Fibroblast of lung (primary cell): ENCODE data around the gene TMEM266. TPM values are rescaled to one million over a fixed set of nuclear protein-coding genes. Genes with fewer than 3 reads are reported as not detected.

Experiments used
- DNase-seq, 2 donors: peaks; one replicate each; pipeline versions ENCODE4 v3.0.0 to v3.0.0-alpha.2; 2010; ENCODE audit warnings: low read depth in 2 of 2
- H2AFZ ChIP-seq: 2 replicates; pipeline ENCODE4 v1.5.1; 2012; ENCODE audit warnings: low read length, control low read depth, inconsistent platforms
- H3K27ac ChIP-seq: 2 replicates; pipeline ENCODE4 v1.5.1; 2011; ENCODE audit warnings: low read length, control low read depth; ENCODE audit not compliant: insufficient read depth
- H3K27me3 ChIP-seq: 2 replicates; pipeline ENCODE4 v1.5.1; 2011; ENCODE audit warnings: mild to moderate bottlenecking, low read length; ENCODE audit not compliant: control insufficient read depth, insufficient read depth
- H3K36me3 ChIP-seq: 2 replicates; pipeline ENCODE4 v1.5.1; 2011; ENCODE audit warnings: low read length; ENCODE audit not compliant: control insufficient read depth, insufficient read depth
- H3K4me1 ChIP-seq: 2 replicates; pipeline ENCODE4 v1.5.1; 2011; ENCODE audit warnings: low read length; ENCODE audit not compliant: control insufficient read depth, insufficient read depth; ENCODE audit errors: extremely low read depth
- H3K4me2 ChIP-seq: 2 replicates; pipeline ENCODE4 v1.5.1; 2011; ENCODE audit warnings: low read length, control low read depth; ENCODE audit not compliant: insufficient read depth; ENCODE audit errors: extremely low read depth
- H3K4me3 ChIP-seq, 4 experiments: fragments of 200-600 bp in 1 of 4; sonication (generic) in 1 of 4; replicated peaks in 1 of 4; 2 replicates each; pipeline ENCODE4 v1.5.1; 2011 to 2016; ENCODE audit warnings: low read length in 4 of 4, low read depth in 3 of 4, mild to moderate bottlenecking in 3 of 4, control low read depth in 2 of 4, inconsistent platforms in 1 of 4, mixed read lengths in 1 of 4; ENCODE audit not compliant: insufficient read depth in 1 of 4; ENCODE audit errors: control extremely low read depth in 1 of 4
- H3K79me2 ChIP-seq: 2 replicates; pipeline ENCODE4 v1.5.1; 2012; ENCODE audit warnings: mild to moderate bottlenecking, low read length, inconsistent platforms; ENCODE audit not compliant: control insufficient read depth, insufficient read depth
- H3K9ac ChIP-seq: 2 replicates; pipeline ENCODE4 v1.5.1; 2011; ENCODE audit warnings: mild to moderate bottlenecking, low read length, control low read depth; ENCODE audit not compliant: insufficient read depth
- H3K9me3 ChIP-seq: 2 replicates; pipeline ENCODE4 v1.5.1; 2012; ENCODE audit warnings: low read depth, low read length; ENCODE audit not compliant: control insufficient read depth, insufficient read depth
- H4K20me1 ChIP-seq: 2 replicates; pipeline ENCODE4 v1.5.1; 2011; ENCODE audit warnings: low read length; ENCODE audit not compliant: control insufficient read depth, insufficient read depth; ENCODE audit errors: extremely low read depth
- CTCF ChIP-seq, 2 donors: IDR thresholded peaks in 1 of 2; conservative IDR thresholded peaks in 1 of 2; 1 replicate in 1 of 2; 2 replicates in 1 of 2; pipeline ENCODE4 v1.5.1; 2011 to 2012; ENCODE audit warnings: low read length in 2 of 2, control low read depth in 1 of 2, inconsistent platforms in 1 of 2, low read depth in 1 of 2, mild to moderate bottlenecking in 1 of 2
- EZH2 ChIP-seq: IDR thresholded peaks from 2 replicates; pipeline ENCODE4 v1.5.1; 2012; ENCODE audit warnings: low read length, control low read depth, mild to moderate bottlenecking; ENCODE audit errors: missing control alignments
- polyA plus RNA-seq, 2 donors: library from polyadenylated mRNA; depleted of rRNA in 1 of 2; stranded (reverse) in 1 of 2; unstranded in 1 of 2; fragments of >200 nt; gene quantifications; 2 replicates each; pipeline ENCODE4 v1.2.1, GENCODE V29; 2011 to 2012; ENCODE audit warnings: missing spikeins in 1 of 2
- total RNA-seq: library from RNA; depleted of rRNA; stranded (reverse); fragments of >200 nt; gene quantifications from 2 replicates; pipeline ENCODE4 v1.2.1, GENCODE V29; 2014

TMEM266 gene
- total and polyA plus RNA-seq, 2 donors (not counting 1 experiment from before 2014, with no cell fraction given) = 0.09 to 0.33 TPM

GRCh38 chr15:76176059-76176458, 116.3 kb downstream of the TMEM266 start:
- no peak for DNase-seq
- TF ChIP-seq CTCF (conservative IDR thresholded peaks at IDR 0.05 in 1 of 2, IDR thresholded peaks at IDR 0.05 in 1 of 2; ENCODE audit: low read depth in 1 of 2, low read length in 2 of 2) = no peak
- no peak for TF ChIP-seq EZH2
- H4K20me1 ChIP-seq = no peaks in the 10 kb centered on the region
- H3K27me3 ChIP-seq = peaks cover 4% of the 10 kb centered on the region
- H3K36me3 ChIP-seq = no peaks in the 10 kb centered on the region
- no peak overlapping the region for H3K9ac ChIP-seq
- H3K79me2 ChIP-seq = no peaks in the 10 kb centered on the region
- no peak overlapping the region for H3K4me2 ChIP-seq
- H3K9me3 ChIP-seq = no peaks in the 10 kb centered on the region
- no peak overlapping the region for H2AFZ ChIP-seq
- H3K4me1 ChIP-seq = no peaks in the 10 kb centered on the region
- H3K4me3 ChIP-seq = no peak overlapping the region
- no peak overlapping the region for H3K27ac ChIP-seq

GRCh38 chr15:76176487-76177085, 116.8 kb downstream of the TMEM266 start:
- H3K36me3 ChIP-seq = no peaks in the 10 kb centered on the region
- TF ChIP-seq CTCF (conservative IDR thresholded peaks at IDR 0.05 in 1 of 2, IDR thresholded peaks at IDR 0.05 in 1 of 2; ENCODE audit: low read depth in 1 of 2, low read length in 2 of 2) = no peak
- TF ChIP-seq EZH2 = no peak
- no peak overlapping the region for H3K4me3 ChIP-seq
- H3K4me2 ChIP-seq = no peak overlapping the region
- no peaks in the 10 kb centered on the region for H3K4me1 ChIP-seq
- no peak for DNase-seq
- peaks cover 4% of the 10 kb centered on the region for H3K27me3 ChIP-seq
- H3K9ac ChIP-seq = no peak overlapping the region
- no peak overlapping the region for H2AFZ ChIP-seq
- H3K27ac ChIP-seq = no peak overlapping the region
- H3K9me3 ChIP-seq = no peaks in the 10 kb centered on the region
- H4K20me1 ChIP-seq = no peaks in the 10 kb centered on the region
- no peaks in the 10 kb centered on the region for H3K79me2 ChIP-seq

GRCh38 chr15:76177491-76178040, 117.8 kb downstream of the TMEM266 start:
- DNase-seq = peak; percentile 27 to 77
- Histone ChIP-seq H3K9ac (no peak overlapping the region), H3K4me1 (no peaks in the 10 kb centered on the region), H3K4me3 (no peak overlapping the region), H3K36me3 (no peaks in the 10 kb centered on the region), H3K27me3 (peaks cover 4% of the 10 kb centered on the region), H3K27ac (no peak overlapping the region), H3K9me3 (no peaks in the 10 kb centered on the region), H3K4me2 (no peak overlapping the region), H4K20me1 (no peaks in the 10 kb centered on the region), H3K79me2 (no peaks in the 10 kb centered on the region), H2AFZ (no peak overlapping the region)
- TF ChIP-seq CTCF (conservative IDR thresholded peaks at IDR 0.05 in 1 of 2, IDR thresholded peaks at IDR 0.05 in 1 of 2; ENCODE audit: low read depth in 1 of 2, low read length in 2 of 2) (no peak), EZH2 (no peak)
